HUDEP-2 (cell line): ENCODE measurements around the gene PROX1.

Experiments
- DNase-seq, 76 experiments: peaks; one replicate each; lab custom pipeline; 2025; ENCODE audit not compliant: unreplicated experiment in 76 of 76; lab: John Stamatoyannopoulos, UW

The PROX1 gene

GRCh38 chr1:214018386-214019268 is 30.9 kb downstream of the PROX1 start:
- DNase-seq, result no peak

GRCh38 chr1:214019499-214019898 is 31.7 kb downstream of the PROX1 start:
- DNase-seq, result no peak

DNA sequence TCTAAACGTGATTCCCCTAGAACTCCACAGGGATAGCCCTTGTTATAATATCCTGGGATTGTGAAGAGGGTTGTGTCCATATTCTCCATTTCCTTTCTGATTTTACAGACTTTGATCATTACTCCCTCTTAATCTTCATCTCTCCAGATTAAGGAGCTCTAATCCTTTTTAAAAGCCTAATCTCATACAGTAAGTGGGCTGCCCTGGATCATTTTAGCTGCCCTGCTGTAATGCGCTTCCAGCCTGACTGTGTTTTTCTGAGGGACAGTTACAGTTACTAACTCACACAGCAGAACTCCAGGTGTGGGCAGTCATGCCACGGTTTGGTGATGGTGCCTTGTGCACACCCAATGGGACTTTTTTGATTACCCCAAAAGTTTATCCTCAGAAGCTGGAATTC is 33.5 kb downstream of the PROX1 start:
- DNase-seq, result no peak

- DNase-seq, result no peak
These were observed 34.5 kb downstream of the PROX1 start for GRCh38 chr1:214022229-214022791.

DNA sequence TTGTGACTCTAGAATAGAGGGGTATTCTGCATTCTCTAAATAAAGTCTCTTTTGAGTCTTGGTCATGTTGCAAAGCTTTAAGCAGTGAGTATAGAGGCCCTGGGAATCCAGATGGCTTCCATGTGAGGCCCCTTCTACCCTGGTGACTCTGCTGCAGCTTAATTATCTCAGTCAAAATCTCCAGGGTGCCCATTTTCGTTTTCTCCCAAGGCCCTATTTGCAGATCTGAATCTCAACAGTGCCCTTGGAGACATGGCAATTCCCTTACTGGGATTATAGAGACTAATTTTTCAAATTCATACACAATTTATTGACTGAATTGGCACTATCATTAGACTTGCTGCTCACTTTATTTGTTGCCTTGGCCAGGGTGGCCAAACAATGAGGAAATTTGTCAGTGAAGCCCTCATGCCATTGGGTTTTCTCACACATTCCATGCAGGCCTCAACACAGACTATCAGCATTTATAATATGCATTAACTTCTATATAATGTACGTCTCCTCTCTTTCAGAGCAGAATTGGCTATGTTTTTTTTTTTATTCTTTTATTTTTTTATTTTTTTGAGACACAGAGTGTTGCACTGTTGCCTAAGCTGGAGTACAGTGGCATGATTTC is 35.1 kb downstream of the PROX1 start:
- DNase-seq, result no peak

DNA sequence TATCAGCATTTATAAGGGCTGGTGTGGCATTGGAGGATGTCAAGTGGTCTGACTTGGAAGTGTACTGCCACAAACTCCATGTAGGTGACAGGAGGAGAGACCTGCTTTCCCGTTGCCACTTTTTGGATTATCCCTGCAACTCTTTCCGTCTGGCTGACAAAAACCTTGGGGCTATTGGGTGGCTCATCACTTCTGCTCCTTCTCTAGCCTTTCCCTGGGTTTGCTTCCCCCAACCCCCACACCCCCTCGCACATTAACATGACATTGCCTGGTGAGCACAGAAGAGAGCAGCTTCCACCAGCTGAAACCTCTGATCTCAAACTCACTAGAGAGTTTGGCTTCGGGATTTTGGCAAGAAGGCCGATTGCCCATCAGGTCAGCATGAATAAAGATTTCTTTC is 39.2 kb downstream of the PROX1 start:
- no peak for DNase-seq

DNA sequence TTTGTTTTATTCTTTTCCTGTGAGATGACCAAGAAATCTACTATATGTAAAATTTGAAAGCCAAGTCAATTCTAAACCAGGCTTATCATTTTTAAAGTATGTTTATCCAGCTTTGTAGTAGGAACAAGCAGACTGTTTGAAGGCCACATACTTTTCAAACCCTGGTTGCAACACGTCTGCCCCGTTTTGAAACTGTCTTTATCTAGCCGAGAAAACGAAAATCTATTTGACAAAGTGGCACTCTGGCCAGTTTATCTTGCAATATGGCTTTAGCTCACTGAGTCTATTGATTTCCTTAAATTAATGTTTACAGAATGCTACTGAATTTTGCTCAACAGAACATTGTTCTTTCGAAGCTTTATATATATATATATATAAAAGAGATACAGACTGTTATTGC is 39.7 kb downstream of the PROX1 start:
- DNase-seq, result no peak

DNA sequence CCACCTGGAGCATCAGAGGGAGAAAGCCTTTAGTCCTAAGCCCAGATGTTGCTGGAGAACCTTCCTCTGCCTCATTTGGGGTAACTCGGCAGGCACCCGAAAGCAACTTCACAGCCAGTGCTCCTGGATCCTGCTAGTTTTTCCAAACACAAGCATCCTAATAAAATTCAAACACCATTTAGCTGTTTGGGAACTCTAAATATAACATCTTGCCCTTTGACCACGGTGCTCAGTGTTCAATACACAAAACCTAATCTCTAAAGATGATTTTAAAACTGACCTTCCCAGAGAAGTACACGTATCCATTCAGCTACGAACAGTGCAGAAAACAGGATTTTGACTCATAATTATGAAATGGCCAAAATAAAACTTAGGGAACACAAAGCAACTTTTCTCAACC is 40.3 kb downstream of the PROX1 start:
- DNase-seq, result no peak

- no peak for DNase-seq
These were observed 41.1 kb downstream of the PROX1 start for GRCh38 chr1:214028649-214029406.

- no peak for DNase-seq
These were observed 42.0 kb downstream of the PROX1 start for GRCh38 chr1:214029796-214030195.

DNA sequence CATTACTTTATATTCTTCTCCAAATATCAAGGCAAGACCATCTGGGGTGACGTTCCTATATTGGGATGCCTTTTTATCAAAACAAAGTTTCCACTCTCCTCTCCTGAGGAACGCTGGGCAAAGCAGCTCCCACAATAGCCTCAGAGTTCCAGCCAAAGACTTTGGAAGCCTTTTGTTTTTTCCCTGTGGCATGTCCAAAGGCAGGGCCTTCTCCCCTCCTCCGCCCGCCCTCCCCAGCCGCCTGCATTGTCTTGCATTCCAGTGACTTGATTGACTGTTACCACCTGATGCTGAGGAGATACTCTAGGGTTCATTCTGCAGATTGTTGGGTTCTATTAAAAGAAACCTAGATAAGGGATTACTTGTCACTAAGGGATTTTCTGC is 43.5 kb downstream of the PROX1 start:
- DNase-seq, result no peak

GRCh38 chr1:214037468-214037867 is 49.7 kb downstream of the PROX1 start:
- DNase-seq, result no peak

DNA sequence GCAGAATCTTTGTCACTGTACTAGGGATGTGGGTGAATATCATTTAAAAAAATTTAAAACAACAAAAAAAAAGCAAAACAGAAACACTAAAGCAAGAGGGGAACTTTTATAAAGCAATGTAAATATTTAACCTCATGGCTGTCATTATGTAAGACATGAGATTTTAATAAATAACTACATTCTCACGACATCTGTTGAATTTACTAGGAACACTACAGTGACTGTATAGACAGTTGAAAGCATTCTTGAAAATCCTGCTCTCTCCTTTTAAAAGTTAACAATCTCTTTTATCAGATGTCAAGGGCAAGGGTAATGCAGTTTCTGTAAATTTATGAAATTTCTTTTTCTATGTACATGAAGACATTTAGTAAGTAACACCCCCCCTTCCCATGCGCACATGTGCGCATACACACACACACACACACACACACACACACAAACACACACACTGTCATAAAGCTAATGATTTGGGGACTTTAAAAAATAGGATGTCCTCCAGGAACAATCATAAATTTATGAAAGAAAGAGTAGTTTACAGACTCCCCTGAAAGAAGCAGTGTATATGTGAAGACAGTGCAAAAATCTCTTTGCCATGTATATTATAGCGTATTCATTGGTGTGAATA is 51.7 kb downstream of the PROX1 start:
- DNase-seq, result no peak

DNA sequence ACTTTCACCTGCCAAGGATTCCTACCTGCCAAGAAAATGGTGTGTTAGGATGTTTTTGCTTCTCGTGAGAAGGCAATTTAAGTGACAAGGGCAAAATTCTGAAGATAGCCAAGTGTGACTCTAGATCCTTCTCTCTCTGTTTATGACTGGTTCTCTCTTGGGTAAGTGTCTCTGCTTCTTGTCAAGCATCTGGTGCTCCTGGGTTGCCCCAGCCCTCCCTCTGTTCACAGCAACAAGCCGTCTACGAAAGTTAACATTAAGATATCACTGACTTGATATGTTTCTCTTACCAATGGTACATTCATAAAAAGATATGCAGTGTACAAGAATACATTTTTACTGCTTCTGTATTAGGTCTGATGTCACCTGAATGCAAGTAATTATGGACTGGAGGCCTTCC is 55.4 kb downstream of the PROX1 start:
- DNase-seq, result no peak

DNA sequence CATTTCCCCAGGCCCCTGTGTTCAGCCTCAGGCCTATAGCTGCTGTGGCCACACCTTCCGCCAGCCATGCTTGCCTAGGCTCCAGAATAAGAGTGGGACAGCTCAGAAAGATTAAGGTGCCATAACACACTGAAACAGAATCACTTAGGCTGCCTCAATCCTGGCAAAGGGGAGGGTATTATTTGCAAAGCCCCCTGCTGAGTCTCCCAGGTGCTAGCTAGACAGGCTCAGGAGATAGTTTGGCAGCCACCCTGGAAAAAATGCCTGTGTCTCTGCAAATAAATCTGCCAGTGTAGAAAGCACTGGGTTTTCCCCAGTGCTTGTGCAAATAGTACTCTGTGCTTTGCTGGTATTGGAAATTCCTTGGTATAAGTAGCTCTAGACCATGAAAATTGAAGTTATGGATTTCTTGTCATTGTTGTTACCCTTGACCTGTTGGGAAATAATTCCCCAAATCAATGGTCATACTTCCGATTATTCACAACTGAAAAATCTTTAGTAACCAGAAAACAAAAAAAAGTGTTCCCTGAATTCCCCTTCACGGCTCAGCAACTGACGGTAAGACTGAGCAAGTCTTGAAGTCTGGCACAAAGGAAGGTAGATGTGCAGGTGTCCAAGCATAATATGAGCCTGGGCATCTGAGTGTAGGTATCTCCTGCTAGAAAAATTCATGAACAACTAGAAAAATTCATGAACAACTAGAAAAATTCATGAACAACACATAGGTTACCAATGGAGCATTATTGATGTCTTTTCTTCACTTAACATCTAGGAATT is 56.9 kb downstream of the PROX1 start:
- no peak for DNase-seq

GRCh38 chr1:214050513-214051401 is 63.0 kb downstream of the PROX1 start:
- no peak for DNase-seq

DNA sequence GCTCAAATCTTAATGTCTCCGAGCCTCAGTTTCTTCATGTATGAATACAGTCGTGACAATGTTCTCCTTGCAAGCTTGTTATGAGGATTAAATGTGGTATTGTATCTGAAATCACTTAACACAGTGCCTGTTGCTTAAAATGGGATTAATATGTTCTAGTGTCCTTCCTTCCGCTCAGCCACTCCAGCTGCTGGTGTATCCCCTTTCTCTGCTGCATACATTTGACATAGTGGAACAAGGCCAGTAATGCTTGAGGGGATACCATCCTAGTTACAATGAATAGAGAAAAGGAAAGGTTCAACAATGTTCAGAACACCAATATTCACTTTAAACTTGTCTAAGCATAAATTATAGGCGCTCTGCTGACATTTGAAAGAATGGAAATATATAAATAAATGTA is 64.0 kb downstream of the PROX1 start:
- no peak for DNase-seq

DNA sequence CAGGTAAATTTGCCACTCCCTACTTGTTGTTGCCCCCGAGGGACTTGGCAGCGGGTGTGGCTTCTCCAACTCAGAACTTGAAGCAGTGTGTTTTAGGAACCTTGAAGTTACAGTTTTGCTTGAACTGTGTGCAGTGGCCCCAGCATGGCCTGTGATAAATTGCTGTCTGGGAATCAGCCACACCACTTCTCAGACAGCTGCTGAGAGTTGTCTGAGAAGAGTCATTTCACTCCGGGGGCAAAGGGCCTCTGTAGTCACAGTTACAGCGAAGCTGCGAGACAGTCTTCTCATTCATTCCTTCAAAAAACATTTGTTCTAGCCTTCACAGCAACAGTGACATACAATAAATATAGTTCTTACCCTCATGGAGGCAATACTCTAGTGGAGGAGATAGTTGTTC is 70.3 kb downstream of the PROX1 start:
- DNase-seq, result no peak

DNA sequence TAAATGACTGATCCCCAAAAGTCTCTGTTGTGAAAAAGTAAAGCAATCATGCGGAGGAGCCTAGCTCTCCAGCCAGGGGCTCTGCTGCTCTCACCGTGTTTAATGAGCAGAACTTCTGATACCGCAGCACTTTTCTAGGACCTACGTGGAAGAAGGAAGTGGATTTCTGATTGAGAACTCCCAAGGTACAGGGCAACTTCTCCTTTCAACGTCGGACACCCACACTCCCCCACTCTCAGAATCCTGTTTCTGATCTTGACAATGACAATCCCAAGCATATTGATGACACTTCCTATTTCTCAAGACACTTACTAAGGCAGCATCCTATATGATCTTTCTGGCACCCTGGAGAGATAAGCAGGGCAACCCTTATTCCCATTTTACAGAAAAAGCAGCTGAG is 78.4 kb downstream of the PROX1 start:
- no peak for DNase-seq
